KMS-11 (cell line): ENCODE measurements around the gene PI16.

Source experiments
- H2AFZ ChIP-seq: fragments of 200-600 bp; sonication (generic); 2 replicates; pipeline ENCODE4 v1.6.1; 2016; ENCODE audit warnings: antibody characterized with exemption, mixed run types, low read depth
- H3K27ac ChIP-seq: fragments of 200-600 bp; sonication (generic); 2 replicates; pipeline ENCODE4 v1.6.1; 2016; ENCODE audit warnings: mild to moderate bottlenecking, mixed run types
- H3K27me3 ChIP-seq: fragments of 200-600 bp; sonication (generic); 2 replicates; pipeline ENCODE4 v1.6.1; 2017; ENCODE audit warnings: mild to moderate bottlenecking, low read depth, mixed run types, moderate library complexity; ENCODE audit not compliant: insufficient read depth
- H3K36me3 ChIP-seq: fragments of 200-600 bp; sonication (generic); 2 replicates; pipeline ENCODE4 v1.6.1; 2017; ENCODE audit warnings: mild to moderate bottlenecking, mixed run types; ENCODE audit not compliant: insufficient read depth
- H3K4me1 ChIP-seq: fragments of 200-600 bp; sonication (generic); 2 replicates; pipeline ENCODE4 v1.6.1; 2016; ENCODE audit warnings: mild to moderate bottlenecking, low read depth, mixed run types; ENCODE audit not compliant: poor library complexity, severe bottlenecking
- H3K4me2 ChIP-seq: fragments of 200-600 bp; sonication (generic); 2 replicates; pipeline ENCODE4 v1.7.0; 2016; ENCODE audit warnings: mild to moderate bottlenecking, mixed run types
- H3K4me3 ChIP-seq: fragments of 200-600 bp; sonication (generic); IDR thresholded peaks from 2 replicates; pipeline ENCODE4 v1.6.1; 2017; ENCODE audit warnings: low read depth, low read length, mixed read lengths; ENCODE audit not compliant: insufficient read depth
- H3K79me2 ChIP-seq: fragments of 200-600 bp; sonication (generic); 2 replicates; pipeline ENCODE4 v1.6.1; 2016; ENCODE audit warnings: low read depth, mixed run types; ENCODE audit not compliant: insufficient read depth
- H3K9ac ChIP-seq: fragments of 200-600 bp; sonication (generic); 2 replicates; pipeline ENCODE4 v1.6.1; 2016; ENCODE audit warnings: mild to moderate bottlenecking, mixed run types
- H4K20me1 ChIP-seq: fragments of 200-600 bp; sonication (generic); 2 replicates; pipeline ENCODE4 v1.6.1; 2016; ENCODE audit warnings: mild to moderate bottlenecking, mixed run types; ENCODE audit not compliant: insufficient read depth
- CTCF ChIP-seq: fragments of 200-600 bp; sonication (generic); conservative IDR thresholded peaks from 2 replicates; pipeline ENCODE4 v1.6.1; 2017; ENCODE audit warnings: low read depth, mild to moderate bottlenecking, antibody characterized with exemption, low read length, moderate library complexity, mixed read lengths

The PI16 gene

DNA sequence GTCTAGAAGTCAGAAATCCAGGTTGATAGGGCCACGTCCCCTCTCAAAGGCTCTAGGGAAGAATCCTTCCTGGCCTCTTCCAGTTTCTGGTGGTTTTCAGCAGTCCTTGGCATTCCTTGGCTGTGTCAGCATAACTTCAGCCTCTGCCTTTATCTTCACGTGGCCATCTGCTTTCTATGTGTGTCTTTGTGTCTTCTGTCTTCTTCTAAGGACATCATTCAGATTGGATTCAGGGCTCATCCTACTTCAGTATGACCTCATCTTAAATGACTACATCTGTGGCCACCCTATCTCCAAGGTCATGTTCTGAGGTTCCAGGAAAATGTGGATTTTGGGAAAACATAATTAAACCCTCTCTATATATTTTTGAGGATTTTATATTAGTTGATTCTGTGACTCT lies 45.8 kb upstream of the PI16 start:
- H3K4me1 ChIP-seq: peaks cover 24% of the 10 kb centered on the region
- no peaks in the 10 kb centered on the region for H3K79me2 ChIP-seq
- no peak overlapping the region for H3K27ac ChIP-seq
- no peaks in the 10 kb centered on the region; the same call in 1 of the 2 replicates for H4K20me1 ChIP-seq
- no peaks in the 10 kb centered on the region for H3K36me3 ChIP-seq
- H3K4me3 ChIP-seq: no peak overlapping the region
- no peak for TF ChIP-seq CTCF
- no peak overlapping the region for H3K9ac ChIP-seq
- H2AFZ ChIP-seq: no peak overlapping the region
- no peak overlapping the region for H3K4me2 ChIP-seq
- H3K27me3 ChIP-seq: peaks cover 17% of the 10 kb centered on the region; the same call in 1 of the 2 replicates

- no peaks in the 10 kb centered on the region for H3K36me3 ChIP-seq
- no peak overlapping the region for H3K4me3 ChIP-seq
- H4K20me1 ChIP-seq: no peaks in the 10 kb centered on the region; the same call in 1 of the 2 replicates
- H3K4me2 ChIP-seq: peak overlapping the region; percentile 81
- no peak overlapping the region for H3K9ac ChIP-seq
- TF ChIP-seq CTCF: no peak
- H3K4me1 ChIP-seq: peaks cover 32% of the 10 kb centered on the region
- H2AFZ ChIP-seq: no peak overlapping the region
- peaks cover 27% of the 10 kb centered on the region; the same call in 1 of the 2 replicates for H3K27me3 ChIP-seq
- no peak overlapping the region for H3K27ac ChIP-seq
- H3K79me2 ChIP-seq: no peaks in the 10 kb centered on the region
These were observed 42.5 kb upstream of the PI16 start for GRCh38 chr6:36912030-36912454.

DNA sequence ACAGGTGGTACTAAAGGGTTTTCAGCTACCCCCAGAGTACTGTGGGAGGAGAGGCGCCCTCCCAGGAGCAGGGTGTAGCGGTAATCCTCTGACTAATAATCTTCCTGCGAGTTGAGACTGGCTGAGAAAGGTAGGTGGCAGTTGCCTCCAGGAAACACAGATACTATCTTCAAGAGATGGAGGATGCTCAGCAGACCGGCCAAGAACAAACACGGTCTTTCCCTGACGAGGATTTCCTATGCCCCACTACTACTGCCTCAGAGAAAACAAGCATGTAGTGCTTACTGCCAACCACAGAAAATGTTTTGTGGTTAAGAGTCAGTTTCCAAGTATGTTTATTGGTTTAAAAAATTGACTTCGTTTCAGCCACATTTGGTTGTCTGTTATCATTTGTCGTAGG lies 42.0 kb upstream of the PI16 start:
- peak overlapping the region; percentile 81 for H3K4me2 ChIP-seq
- no peak overlapping the region for H3K27ac ChIP-seq
- H3K9ac ChIP-seq: no peak overlapping the region

GRCh38 chr6:36913082-36913481 lies 41.5 kb upstream of the PI16 start:
- H3K4me1 ChIP-seq: peaks cover 32% of the 10 kb centered on the region
- H2AFZ ChIP-seq: no peak overlapping the region
- no peak overlapping the region for H3K9ac ChIP-seq
- peak overlapping the region; percentile 81; the same call in 1 of the 2 replicates for H3K4me2 ChIP-seq
- H3K27me3 ChIP-seq: peaks cover 27% of the 10 kb centered on the region; the same call in 1 of the 2 replicates
- no peak overlapping the region for H3K27ac ChIP-seq
- H3K4me3 ChIP-seq: no peak overlapping the region
- no peaks in the 10 kb centered on the region for H3K79me2 ChIP-seq
- H4K20me1 ChIP-seq: no peaks in the 10 kb centered on the region; the same call in 1 of the 2 replicates
- TF ChIP-seq CTCF: no peak
- no peaks in the 10 kb centered on the region for H3K36me3 ChIP-seq

More for the DNA sequence above, 42.0 kb upstream of the PI16 start:
- Histone ChIP-seq H3K4me3 (no peak overlapping the region), H3K36me3 (no peaks in the 10 kb centered on the region), H3K27me3 (peaks cover 27% of the 10 kb centered on the region; the same call in 1 of the 2 replicates), H3K79me2 (no peaks in the 10 kb centered on the region), H3K4me1 (peaks cover 32% of the 10 kb centered on the region), H4K20me1 (no peaks in the 10 kb centered on the region; the same call in 1 of the 2 replicates), H2AFZ (no peak overlapping the region)
- no peak for TF ChIP-seq CTCF
